HEK293 (cell line): ENCODE results near the gene AMZ1.

Source experiments
- ZFP3 ChIP-seq: fragments of 450-650 bp; formaldehyde crosslinking; IDR thresholded peaks from 2 replicates; pipeline ENCODE4 v1.5.1; 2016; ENCODE audit warnings: low read depth, missing biosample characterization, missing genetic modification characterization
- ZNF274 ChIP-seq, 2 experiments: fragments of 200-500 bp in 1 of 2; fragments of 450-650 bp in 1 of 2; sonication (Bioruptor generic) in 1 of 2; formaldehyde crosslinking in 1 of 2; IDR thresholded peaks; 2 replicates each; pipeline versions ENCODE4 v1.5.1 to v1.6.1; 2014 to 2016; ENCODE audit warnings: borderline replicate concordance in 1 of 2, inconsistent platforms in 1 of 2, low read length in 1 of 2, missing biosample characterization in 1 of 2, missing genetic modification characterization in 1 of 2
- ZNF324 ChIP-seq: fragments of 450-650 bp; formaldehyde crosslinking; IDR thresholded peaks from 2 replicates; pipeline ENCODE4 v1.5.1; 2016; ENCODE audit warnings: missing biosample characterization, missing genetic modification characterization
- ZNF423 ChIP-seq: fragments of 450-650 bp; formaldehyde crosslinking; IDR thresholded peaks from 2 replicates; pipeline ENCODE4 v1.5.1; 2016; ENCODE audit warnings: missing biosample characterization, missing genetic modification characterization
- TF ChIP-seq, protein P1 (sequence below): fragments of 450-650 bp; formaldehyde crosslinking; IDR thresholded peaks from 2 replicates; pipeline ENCODE4 v1.5.1; 2016; ENCODE audit warnings: missing biosample characterization, missing genetic modification characterization
- TF ChIP-seq, protein P2 (sequence below): fragments of 450-650 bp; formaldehyde crosslinking; IDR thresholded peaks from 2 replicates; pipeline ENCODE4 v1.5.1; 2016; ENCODE audit warnings: missing biosample characterization, missing genetic modification characterization

DNA sequence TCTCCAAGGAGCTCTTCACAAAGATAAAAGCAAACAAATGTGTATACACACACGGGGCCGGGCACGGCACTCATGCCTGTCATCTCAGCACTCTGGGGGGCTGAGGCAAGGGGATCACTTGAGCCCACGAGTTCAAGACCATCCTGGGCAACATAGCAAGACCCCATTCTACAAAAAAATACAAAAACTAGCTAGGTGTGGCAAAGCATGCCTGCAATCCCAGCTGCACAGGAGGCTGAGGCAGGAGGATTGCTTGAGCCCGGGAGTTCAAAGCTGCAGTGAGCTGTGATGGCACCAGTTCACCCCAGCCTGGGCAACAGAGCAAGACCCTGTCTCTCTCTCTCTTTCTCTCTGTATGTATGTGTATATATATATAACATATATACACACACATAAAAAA, 33.9 kb upstream of the AMZ1 start:
- TF ChIP-seq ZNF324 (tag by site-specific recombination) (no peak), ZNF423 (no peak), ZNF274 (IDR thresholded peaks at IDR 0.05; ENCODE audit: low read length) (no peak), ZNF274 (tag by site-specific recombination; IDR thresholded peaks at IDR 0.05; ENCODE audit: borderline replicate concordance) (no peak), ZFP3 (tag by site-specific recombination) (no peak)
- TF ChIP-seq, protein P1, sequence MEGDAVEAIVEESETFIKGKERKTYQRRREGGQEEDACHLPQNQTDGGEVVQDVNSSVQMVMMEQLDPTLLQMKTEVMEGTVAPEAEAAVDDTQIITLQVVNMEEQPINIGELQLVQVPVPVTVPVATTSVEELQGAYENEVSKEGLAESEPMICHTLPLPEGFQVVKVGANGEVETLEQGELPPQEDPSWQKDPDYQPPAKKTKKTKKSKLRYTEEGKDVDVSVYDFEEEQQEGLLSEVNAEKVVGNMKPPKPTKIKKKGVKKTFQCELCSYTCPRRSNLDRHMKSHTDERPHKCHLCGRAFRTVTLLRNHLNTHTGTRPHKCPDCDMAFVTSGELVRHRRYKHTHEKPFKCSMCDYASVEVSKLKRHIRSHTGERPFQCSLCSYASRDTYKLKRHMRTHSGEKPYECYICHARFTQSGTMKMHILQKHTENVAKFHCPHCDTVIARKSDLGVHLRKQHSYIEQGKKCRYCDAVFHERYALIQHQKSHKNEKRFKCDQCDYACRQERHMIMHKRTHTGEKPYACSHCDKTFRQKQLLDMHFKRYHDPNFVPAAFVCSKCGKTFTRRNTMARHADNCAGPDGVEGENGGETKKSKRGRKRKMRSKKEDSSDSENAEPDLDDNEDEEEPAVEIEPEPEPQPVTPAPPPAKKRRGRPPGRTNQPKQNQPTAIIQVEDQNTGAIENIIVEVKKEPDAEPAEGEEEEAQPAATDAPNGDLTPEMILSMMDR (tag by site-specific recombination) = no peak
- TF ChIP-seq, protein P2, sequence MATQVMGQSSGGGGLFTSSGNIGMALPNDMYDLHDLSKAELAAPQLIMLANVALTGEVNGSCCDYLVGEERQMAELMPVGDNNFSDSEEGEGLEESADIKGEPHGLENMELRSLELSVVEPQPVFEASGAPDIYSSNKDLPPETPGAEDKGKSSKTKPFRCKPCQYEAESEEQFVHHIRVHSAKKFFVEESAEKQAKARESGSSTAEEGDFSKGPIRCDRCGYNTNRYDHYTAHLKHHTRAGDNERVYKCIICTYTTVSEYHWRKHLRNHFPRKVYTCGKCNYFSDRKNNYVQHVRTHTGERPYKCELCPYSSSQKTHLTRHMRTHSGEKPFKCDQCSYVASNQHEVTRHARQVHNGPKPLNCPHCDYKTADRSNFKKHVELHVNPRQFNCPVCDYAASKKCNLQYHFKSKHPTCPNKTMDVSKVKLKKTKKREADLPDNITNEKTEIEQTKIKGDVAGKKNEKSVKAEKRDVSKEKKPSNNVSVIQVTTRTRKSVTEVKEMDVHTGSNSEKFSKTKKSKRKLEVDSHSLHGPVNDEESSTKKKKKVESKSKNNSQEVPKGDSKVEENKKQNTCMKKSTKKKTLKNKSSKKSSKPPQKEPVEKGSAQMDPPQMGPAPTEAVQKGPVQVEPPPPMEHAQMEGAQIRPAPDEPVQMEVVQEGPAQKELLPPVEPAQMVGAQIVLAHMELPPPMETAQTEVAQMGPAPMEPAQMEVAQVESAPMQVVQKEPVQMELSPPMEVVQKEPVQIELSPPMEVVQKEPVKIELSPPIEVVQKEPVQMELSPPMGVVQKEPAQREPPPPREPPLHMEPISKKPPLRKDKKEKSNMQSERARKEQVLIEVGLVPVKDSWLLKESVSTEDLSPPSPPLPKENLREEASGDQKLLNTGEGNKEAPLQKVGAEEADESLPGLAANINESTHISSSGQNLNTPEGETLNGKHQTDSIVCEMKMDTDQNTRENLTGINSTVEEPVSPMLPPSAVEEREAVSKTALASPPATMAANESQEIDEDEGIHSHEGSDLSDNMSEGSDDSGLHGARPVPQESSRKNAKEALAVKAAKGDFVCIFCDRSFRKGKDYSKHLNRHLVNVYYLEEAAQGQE (tag by site-specific recombination) = no peak
